Measurements from ENCODE around the gene TRNAU1AP.
"Not testable (repeated sequence)": the region's sequence is repeated elsewhere in the genome, so short reads cannot be mapped to it uniquely, and the experiment has no call there.

TRNAU1AP gene

DNA sequence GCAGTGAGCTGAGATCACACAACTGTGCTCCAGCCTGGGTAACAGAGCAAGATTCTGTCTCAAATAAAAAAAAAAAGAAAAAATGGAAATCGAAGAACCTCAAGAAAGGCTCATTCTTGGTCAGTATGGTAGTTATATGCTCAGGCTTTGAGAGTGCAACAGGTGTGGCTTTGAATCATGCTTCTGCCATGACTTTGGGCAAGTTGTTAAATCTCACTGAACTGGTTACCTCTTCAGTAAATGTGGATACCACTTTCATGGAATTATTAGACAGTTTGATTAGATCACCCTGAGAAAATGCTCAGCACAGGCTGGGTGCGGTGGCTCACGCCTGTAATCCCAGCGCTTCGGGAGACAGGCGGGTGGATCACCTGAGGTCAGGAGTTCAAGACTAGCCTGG, 12.8 kb downstream of the TRNAU1AP start:
- Mint-ChIP-seq H3K4me1 (no peaks in the 10 kb centered on the region), H3K27me3 (ENCODE audit: low read depth, poor library complexity) (no peaks in the 10 kb centered on the region), H3K4me3 (no peak overlapping the region), H3K36me3 (ENCODE audit: low read depth) (peaks cover 51% of the 10 kb centered on the region), H3K9me3 (no peaks in the 10 kb centered on the region), H3K27ac (no peak overlapping the region)
- DNase-seq = no peak
- TF ChIP-seq, protein P1, sequence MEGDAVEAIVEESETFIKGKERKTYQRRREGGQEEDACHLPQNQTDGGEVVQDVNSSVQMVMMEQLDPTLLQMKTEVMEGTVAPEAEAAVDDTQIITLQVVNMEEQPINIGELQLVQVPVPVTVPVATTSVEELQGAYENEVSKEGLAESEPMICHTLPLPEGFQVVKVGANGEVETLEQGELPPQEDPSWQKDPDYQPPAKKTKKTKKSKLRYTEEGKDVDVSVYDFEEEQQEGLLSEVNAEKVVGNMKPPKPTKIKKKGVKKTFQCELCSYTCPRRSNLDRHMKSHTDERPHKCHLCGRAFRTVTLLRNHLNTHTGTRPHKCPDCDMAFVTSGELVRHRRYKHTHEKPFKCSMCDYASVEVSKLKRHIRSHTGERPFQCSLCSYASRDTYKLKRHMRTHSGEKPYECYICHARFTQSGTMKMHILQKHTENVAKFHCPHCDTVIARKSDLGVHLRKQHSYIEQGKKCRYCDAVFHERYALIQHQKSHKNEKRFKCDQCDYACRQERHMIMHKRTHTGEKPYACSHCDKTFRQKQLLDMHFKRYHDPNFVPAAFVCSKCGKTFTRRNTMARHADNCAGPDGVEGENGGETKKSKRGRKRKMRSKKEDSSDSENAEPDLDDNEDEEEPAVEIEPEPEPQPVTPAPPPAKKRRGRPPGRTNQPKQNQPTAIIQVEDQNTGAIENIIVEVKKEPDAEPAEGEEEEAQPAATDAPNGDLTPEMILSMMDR (IDR thresholded peaks at IDR 0.05) = no peak

DNA sequence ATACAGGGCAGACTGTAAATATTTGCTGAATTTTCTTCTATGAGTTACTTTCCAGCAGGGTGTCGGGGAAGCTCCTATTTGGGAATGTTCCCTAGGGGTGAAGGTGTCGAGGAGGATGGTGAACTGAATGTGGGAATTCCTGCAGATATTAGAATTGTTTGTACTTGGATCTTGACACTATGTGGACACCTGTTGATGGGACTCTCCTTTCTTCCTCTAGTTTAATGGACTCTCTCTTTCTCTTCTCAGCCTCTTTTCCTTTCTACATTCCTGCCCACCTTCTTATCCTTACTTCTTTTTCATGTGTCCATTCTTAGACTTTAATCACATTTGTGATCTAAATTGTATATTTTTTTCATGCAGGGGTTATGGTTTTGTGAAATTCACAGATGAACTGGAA, 14.0 kb downstream of the TRNAU1AP start:
- peak overlapping the region; percentile 56 for H3K27ac Mint-ChIP-seq
- no peak overlapping the region for H3K4me3 Mint-ChIP-seq
- no peak for DNase-seq
- H3K27me3 Mint-ChIP-seq (ENCODE audit: low read depth, poor library complexity) = no peaks in the 10 kb centered on the region
- TF ChIP-seq, protein P1 (IDR thresholded peaks at IDR 0.05) = no peak
- H3K9me3 Mint-ChIP-seq = no peaks in the 10 kb centered on the region
- H3K4me1 Mint-ChIP-seq = no peaks in the 10 kb centered on the region
- H3K36me3 Mint-ChIP-seq (ENCODE audit: low read depth) = peaks cover 50% of the 10 kb centered on the region

DNA sequence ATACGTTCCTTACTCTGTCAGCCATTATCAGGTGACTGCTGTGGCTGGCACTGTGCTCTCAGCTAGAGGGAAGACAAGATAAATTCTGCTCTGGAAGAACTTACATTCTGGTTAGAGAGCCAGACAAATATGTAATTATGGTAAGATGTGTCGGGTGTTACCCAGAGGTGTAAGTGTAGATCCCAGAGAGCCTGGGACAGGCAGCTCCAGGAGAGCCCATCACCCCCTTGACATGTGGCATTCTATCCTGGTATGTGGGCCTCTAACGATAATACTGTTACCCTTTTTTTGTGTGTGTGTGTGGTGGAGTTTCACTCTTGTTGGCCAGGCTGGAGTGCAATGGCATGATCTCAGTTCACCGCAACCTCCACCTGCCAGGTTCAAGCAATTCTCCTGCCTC, 19.0 kb downstream of the TRNAU1AP start:
- no peaks in the 10 kb centered on the region for H3K4me1 Mint-ChIP-seq
- no peaks in the 10 kb centered on the region for H3K27me3 Mint-ChIP-seq (ENCODE audit: low read depth, poor library complexity)
- H3K36me3 Mint-ChIP-seq (ENCODE audit: low read depth) = peaks cover 38% of the 10 kb centered on the region
- no peak for DNase-seq
- no peak overlapping the region for H3K27ac Mint-ChIP-seq
- TF ChIP-seq, protein P1 (IDR thresholded peaks at IDR 0.05) = no peak
- H3K9me3 Mint-ChIP-seq = no peaks in the 10 kb centered on the region
- H3K4me3 Mint-ChIP-seq = no peak overlapping the region

DNA sequence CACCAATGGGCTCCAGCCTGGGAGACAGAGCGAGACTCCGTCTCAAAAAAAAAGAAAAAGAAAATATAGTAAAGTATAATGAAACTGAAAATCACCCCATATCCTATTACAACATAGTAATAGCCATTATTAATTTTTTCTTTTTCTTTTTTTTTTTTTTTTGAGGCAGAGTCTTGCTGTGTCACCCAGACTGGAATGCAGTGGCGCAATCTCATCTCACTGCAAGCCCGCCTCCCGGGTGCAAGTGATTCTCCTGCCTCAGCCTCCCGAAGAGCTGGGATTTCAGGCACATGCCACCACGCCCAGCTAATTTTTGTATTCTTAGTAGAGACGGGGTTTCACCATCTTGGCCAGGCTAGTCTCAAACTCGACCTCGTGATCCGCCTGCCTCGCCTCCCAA, 20.0 kb downstream of the TRNAU1AP start:
- H3K27ac Mint-ChIP-seq; H3K27me3 Mint-ChIP-seq (ENCODE audit: low read depth, poor library complexity); DNase-seq; H3K4me1 Mint-ChIP-seq; H3K4me3 Mint-ChIP-seq; H3K9me3 Mint-ChIP-seq: not testable (repeated sequence)
- peaks cover 42% of the 10 kb centered on the region for H3K36me3 Mint-ChIP-seq (ENCODE audit: low read depth)

DNA sequence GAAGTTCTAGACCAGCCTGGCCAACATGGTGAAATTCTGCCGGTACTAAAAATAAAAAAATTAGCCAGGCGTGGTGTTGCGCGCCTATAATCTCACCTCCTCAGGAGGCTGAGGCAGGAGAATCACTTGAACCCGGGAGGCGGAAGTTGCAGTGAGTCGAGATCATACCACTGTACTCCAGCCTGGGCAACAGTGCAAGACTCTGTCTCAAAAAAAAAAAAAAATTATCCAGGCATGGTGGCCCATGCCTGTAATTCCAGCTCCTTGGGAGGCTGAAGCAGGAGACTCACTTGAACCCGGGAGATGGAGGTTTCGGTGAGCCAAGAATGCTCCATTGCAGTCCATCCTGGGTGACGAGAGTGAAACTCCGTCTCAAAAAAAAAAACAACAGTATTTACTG, 20.7 kb downstream of the TRNAU1AP start:
- TF ChIP-seq, protein P1 (IDR thresholded peaks at IDR 0.05) = no peak
- H3K27ac Mint-ChIP-seq = no peak overlapping the region
- H3K4me3 Mint-ChIP-seq = no peak overlapping the region
- H3K36me3 Mint-ChIP-seq (ENCODE audit: low read depth) = peaks cover 42% of the 10 kb centered on the region
- no peaks in the 10 kb centered on the region for H3K4me1 Mint-ChIP-seq
- H3K9me3 Mint-ChIP-seq = no peaks in the 10 kb centered on the region
- no peaks in the 10 kb centered on the region for H3K27me3 Mint-ChIP-seq (ENCODE audit: low read depth, poor library complexity)
- no peak for DNase-seq

DNA sequence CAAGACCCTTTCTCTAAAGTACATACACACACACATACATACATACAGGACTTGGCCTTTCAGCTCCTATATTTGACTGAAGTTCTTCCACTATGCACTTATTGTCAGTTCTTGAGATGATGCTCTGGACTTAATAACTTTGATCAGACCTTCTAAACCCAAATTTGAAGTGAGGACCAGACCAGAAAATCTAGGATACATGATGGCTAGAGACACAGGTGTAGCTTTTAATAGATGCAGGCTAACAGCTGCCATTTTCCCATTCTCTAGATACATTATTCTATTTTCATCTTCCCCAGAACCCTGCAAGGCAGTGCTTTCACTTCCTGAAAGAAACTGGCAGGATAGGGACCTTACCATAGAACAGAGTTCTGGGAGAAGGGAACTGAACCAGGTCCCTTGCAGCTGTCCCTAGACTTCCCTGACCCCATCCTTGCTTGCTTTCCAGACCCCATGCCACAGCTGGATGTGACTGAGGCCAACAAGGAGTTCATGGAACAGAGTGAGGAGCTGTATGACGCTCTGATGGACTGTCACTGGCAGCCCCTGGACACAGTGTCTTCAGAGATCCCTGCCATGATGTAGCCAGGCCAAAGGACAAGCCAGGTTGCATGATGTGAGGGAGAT, 24.3 kb downstream of the TRNAU1AP start:
- TF ChIP-seq, protein P1 (IDR thresholded peaks at IDR 0.05) = no peak
- no peak for DNase-seq
- Mint-ChIP-seq H3K27ac (peak overlapping the region; percentile 30), H3K36me3 (ENCODE audit: low read depth) (peaks cover 49% of the 10 kb centered on the region), H3K9me3 (no peaks in the 10 kb centered on the region), H3K4me3 (no peak overlapping the region), H3K27me3 (ENCODE audit: low read depth, poor library complexity) (peaks cover 7% of the 10 kb centered on the region), H3K4me1 (peaks cover 20% of the 10 kb centered on the region)

Measured in nephron progenitor cell (in vitro differentiated cells).